GM12891 (cell line): ENCODE results near the gene OR10P1.

Source experiments
- POLR2A ChIP-seq: IDR thresholded peaks from 2 replicates; pipeline ENCODE4 v1.6.1; 2011; ENCODE audit warnings: low read depth, low read length, control low read depth
- POLR2AphosphoS5 ChIP-seq: IDR thresholded peaks from 2 replicates; pipeline ENCODE4 v1.6.1; 2011; ENCODE audit warnings: low read depth, low read length, control low read depth
- TAF1 ChIP-seq: IDR thresholded peaks from 2 replicates; pipeline ENCODE4 v1.6.1; 2011; ENCODE audit warnings: low read depth, low read length, control low read depth

- TF ChIP-seq TAF1 (no peak), POLR2A (no peak), POLR2AphosphoS5 (no peak)
Measured at GRCh38 chr12:55654511-55655214, 18.0 kb downstream of the OR10P1 start.
